ENCODE data around the gene GPATCH11.

DNA sequence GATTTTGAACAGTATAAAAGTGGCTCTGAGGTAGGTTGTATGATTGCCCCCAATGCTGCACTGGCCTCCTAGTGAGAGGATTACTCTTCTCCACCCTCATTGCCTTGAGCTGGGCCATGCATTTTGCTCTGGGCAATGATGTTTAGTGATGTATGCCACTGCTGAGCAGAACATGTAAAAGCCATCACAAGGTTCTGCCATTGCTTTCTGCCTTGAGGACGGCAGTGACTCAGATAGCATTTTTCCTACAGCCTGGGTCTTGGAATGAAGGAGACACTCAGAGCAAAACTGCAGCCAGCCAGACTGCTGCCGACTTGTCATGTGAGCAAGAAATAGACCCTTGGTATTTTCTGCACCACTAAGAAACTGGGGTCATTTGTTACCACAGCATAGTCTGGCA, 27.6 kb downstream of the GPATCH11 start:
- TF ChIP-seq, protein P1, sequence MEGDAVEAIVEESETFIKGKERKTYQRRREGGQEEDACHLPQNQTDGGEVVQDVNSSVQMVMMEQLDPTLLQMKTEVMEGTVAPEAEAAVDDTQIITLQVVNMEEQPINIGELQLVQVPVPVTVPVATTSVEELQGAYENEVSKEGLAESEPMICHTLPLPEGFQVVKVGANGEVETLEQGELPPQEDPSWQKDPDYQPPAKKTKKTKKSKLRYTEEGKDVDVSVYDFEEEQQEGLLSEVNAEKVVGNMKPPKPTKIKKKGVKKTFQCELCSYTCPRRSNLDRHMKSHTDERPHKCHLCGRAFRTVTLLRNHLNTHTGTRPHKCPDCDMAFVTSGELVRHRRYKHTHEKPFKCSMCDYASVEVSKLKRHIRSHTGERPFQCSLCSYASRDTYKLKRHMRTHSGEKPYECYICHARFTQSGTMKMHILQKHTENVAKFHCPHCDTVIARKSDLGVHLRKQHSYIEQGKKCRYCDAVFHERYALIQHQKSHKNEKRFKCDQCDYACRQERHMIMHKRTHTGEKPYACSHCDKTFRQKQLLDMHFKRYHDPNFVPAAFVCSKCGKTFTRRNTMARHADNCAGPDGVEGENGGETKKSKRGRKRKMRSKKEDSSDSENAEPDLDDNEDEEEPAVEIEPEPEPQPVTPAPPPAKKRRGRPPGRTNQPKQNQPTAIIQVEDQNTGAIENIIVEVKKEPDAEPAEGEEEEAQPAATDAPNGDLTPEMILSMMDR (IDR thresholded peaks at IDR 0.05; ENCODE audit: borderline replicate concordance, extremely low read depth, low read length, poor library complexity, severe bottlenecking): no peak
- TF ChIP-seq EZH2 (IDR thresholded peaks at IDR 0.05; ENCODE audit: borderline replicate concordance, low read depth, low read length, severe bottlenecking): no peak
